Renal pelvis (tissue), 4 donors: ENCODE data around the gene BCL3. TPM values are rescaled to one million over a fixed set of nuclear protein-coding genes. Genes with fewer than 3 reads are reported as not detected.
"Not testable (repeated sequence)": the region's sequence is repeated elsewhere in the genome, so short reads cannot be mapped to it uniquely, and the experiment has no call there.

Source experiments
- DNase-seq: peaks from one replicate; pipeline ENCODE4 v3.0.0-alpha.2; 2013
- polyA plus RNA-seq, 3 donors: library from polyadenylated mRNA; unstranded; fragments of 120-200 nt; gene quantifications; one replicate each; pipeline ENCODE4 v1.2.1, GENCODE V29; 2013; ENCODE audit not compliant: insufficient read length in 3 of 3

Gene BCL3
- polyA plus RNA-seq, 3 donors = 8.5 to 9.8 (median 8.8) TPM

DNA sequence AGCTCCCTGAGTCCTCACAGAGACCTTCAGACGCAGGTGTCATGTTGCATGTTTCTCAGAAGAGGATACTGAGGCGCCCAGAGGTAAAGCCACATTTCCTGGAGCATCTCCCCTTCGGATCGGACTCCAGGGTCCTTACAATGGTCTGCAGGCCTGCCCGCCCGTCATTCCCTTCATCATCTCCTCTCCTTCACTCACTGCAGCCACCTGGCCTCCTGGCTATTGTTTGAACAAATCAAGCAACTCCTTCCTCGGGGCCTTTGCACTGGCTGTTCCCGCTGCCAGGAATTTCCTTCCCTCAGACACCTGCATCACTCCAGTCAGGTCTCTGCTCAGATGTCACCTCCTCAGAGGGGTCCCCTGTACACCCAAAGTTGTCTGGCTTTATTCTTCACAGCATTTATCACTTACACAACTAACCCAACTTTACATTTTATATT is 29.2 kb upstream of the BCL3 start:
- DNase-seq = no peak

GRCh38 chr19:44720396-44720795 is 28.1 kb upstream of the BCL3 start:
- not testable (repeated sequence) for DNase-seq

GRCh38 chr19:44720945-44721344 is 27.6 kb upstream of the BCL3 start:
- no peak for DNase-seq

DNA sequence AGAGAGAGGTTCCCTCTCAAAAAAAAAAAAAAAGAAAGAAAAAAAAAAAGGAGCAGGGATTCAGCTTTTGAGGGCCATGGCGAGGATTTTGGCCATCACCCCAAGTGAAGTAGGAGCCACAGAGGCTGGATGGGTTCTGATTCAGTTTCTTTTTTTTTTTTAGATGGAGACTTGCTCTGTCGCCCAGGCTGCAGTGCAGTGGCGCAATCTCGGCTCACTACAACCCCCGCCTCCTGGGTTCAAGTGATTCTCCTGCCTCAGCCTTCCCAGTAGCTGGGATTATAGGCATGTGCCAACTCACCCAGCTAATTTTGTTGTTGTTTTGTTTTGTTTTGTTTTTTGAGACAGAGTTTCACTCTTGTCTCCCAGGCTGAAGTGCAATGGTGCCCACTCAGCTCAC is 27.1 kb upstream of the BCL3 start:
- not testable (repeated sequence) for DNase-seq

DNA sequence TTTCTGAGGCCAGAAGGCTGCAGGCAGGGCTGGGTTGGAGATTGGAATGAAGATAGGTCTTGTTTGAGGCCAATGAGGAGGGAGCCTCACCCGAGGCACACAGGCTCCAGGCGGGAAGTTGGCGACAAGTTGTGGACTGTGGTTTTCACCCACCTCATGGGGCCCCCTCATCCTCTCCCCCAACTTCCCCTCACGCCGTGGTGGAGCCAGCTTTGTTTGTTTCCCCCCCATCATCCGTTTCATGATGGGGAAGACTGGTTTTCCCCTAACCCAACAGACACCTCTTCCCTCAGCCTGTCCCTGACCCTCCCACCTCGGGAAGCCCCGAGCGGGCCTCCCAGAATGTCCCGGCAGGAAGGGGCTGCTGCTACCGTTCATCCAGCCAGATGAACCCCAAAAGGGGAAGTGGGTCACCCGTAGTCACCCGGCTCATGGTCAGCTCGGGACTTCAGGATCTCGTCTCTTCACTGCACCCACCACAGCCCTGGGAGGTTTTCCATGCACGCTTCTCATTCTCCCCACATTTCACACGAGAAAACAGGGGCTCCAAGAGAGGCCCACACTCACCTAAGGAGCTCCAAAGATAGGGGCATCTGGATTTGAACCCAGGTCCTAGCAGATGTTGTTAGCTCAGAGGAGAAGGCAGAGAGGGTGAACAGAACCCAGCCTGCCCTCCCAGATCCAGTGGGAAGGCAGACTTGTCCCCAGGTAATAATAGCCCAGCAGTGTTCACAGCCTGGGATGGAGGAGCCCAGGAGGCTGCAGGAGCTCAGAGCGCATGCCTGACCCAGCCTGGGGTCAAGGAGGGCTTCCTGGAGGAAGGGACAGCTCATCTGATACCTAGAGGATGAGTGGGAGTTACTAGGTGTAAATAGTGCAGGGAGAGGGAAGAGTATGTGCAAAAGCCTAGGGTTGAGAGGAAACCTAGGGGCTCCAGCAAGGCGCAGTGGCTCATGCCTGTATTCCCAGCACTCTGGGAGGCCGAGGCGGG is 26.1 kb upstream of the BCL3 start:
- no peak for DNase-seq

- DNase-seq = no peak
Observed at GRCh38 chr19:44723299-44723951, 25.1 kb upstream of the BCL3 start.

DNA sequence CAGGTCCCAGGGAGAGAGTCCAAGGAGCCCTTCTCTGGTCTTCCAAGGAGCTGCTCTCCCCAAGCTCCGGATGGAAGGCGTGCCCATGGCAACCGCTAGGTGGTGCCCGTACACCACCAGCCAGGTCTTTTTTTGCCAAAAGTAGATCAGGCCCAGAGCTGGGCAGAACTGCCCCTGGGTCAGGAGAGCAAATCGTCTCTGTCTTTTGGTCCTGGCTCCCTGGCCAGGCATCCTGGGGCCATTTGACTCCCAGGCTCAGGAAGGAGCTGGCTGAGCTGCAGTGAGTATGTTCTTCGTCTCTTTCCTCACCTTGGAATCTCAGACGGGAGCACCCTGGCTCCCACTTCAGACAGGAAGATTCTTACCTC is 24.6 kb upstream of the BCL3 start:
- no peak for DNase-seq

- no peak for DNase-seq
Observed at GRCh38 chr19:44725251-44725650, 23.3 kb upstream of the BCL3 start.

- DNase-seq = no peak
Observed at GRCh38 chr19:44725684-44726083, 22.8 kb upstream of the BCL3 start.

- DNase-seq = no peak
Observed at GRCh38 chr19:44726465-44726864, 22.0 kb upstream of the BCL3 start.

DNA sequence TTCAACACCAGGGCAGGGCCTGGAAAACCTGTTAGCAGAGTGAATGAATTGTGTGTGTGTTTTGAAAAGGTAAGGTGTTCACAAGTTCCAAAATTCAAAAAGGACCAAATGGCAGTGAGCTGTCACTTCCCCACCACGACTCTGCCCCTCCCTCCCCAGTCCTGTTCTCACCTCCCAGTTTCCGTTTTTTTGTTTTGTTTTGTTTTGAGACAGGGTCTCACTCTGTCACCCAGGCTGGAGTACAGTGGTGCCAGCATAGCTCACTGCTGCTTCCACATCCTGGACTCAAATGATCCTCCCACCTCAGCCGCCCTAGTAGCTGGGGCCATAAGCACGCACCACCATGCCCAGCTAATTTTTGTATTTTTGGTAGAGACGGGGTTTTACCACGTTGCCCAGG is 20.3 kb upstream of the BCL3 start:
- no peak for DNase-seq

GRCh38 chr19:44729516-44730033 is 18.9 kb upstream of the BCL3 start:
- DNase-seq = no peak

GRCh38 chr19:44731081-44731480 is 17.4 kb upstream of the BCL3 start:
- no peak for DNase-seq

DNA sequence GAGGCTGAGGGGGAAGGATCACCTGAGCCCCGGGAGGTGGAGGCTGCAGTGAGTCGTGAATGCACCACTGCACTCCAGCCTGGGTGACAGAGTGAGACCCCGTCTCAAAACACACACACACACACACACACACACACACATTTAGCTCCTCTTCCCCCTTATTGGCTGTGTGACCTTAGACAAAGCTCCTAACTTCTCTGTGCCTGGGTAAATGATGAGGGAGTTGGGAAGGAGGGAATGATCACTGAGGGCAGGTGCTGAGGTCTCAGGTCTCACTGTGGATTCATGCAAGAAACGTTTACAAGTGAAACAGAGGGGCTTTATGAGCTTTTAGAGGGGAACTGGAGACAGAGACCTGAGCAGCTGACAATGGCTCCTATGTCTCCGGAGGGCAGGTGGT is 16.9 kb upstream of the BCL3 start:
- no peak for DNase-seq

GRCh38 chr19:44732235-44733014 is 16.1 kb upstream of the BCL3 start:
- DNase-seq = no peak

GRCh38 chr19:44734357-44734756 is 14.2 kb upstream of the BCL3 start:
- no peak for DNase-seq

GRCh38 chr19:44735011-44735410 is 13.5 kb upstream of the BCL3 start:
- no peak for DNase-seq

- no peak for DNase-seq
Observed at GRCh38 chr19:44737238-44738071, 11.1 kb upstream of the BCL3 start.

- DNase-seq = no peak
Observed at GRCh38 chr19:44738136-44738535, 10.4 kb upstream of the BCL3 start.

GRCh38 chr19:44738603-44739558 is 9.6 kb upstream of the BCL3 start:
- DNase-seq = no peak
